ENCODE measurements around the gene BARHL2. TPM values are rescaled to one million over a fixed set of nuclear protein-coding genes. Genes with fewer than 3 reads are reported as not detected.

The BARHL2 gene
- total RNA-seq, 4 donors from 2014 or later, result not detected

DNA sequence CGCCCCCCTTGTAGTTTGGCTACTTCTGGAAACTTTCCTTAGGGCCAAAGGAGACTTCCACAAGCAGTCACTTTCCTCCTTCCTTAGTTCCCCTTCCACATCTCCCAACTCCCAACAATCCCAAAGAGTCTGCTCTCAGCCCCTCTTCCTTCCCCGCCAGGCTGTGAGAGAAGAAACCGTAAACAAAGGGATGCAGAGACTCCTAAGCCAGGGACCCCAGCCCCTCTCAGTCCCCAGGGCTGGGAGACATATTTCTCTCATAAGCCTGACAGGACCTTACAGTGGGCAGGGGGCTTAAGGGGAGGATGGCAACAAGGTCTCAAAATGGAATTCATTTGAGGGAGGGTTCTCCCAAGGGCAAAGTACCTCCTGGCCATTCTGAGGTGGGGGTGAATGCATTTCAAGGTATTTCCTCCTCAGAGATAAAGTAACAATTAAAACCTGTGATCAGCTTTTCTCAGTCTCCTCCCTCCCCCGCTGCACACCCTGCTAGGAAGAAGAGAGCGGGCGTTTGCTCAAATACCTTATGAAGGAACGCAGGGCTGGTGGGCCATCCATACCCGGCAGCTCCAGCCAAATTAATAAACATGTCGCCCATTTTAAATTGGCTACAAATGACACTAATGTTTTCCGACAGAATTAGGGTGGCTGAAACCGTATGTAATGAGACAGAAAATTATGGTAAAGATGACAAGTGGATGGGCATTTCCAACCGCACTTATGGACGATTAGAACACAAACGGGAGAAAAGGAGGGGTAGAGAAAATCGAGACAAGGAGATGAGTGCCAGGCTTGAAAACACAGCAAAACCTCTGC lies 4.0 kb downstream of the BARHL2 start:
- DNase-seq, result no peak
- intact Hi-C loops (cut with DNase I), result no loop called here
- Histone ChIP-seq H3K27me3 (peaks cover 17 to 100% (median 52%) of the 10 kb centered on the region in 4 donors), H3K36me3 (no peaks in the 10 kb centered on the region), H3K4me3 (no peak overlapping the region), H3K27ac (no peak overlapping the region), H3K9me3 (no peaks in the 10 kb centered on the region), H3K4me1 (peaks cover under 1 to 35% (median 11%) of the 10 kb centered on the region in 3 donors)
- TF ChIP-seq CTCF (IDR thresholded peaks at IDR 0.05) (no peak), POLR2A (IDR thresholded peaks at IDR 0.05) (no peak)
- 5 to 10% methylated on average over 14 to 15 of the region's 15 CpGs for WGBS, 2 donors

DNA sequence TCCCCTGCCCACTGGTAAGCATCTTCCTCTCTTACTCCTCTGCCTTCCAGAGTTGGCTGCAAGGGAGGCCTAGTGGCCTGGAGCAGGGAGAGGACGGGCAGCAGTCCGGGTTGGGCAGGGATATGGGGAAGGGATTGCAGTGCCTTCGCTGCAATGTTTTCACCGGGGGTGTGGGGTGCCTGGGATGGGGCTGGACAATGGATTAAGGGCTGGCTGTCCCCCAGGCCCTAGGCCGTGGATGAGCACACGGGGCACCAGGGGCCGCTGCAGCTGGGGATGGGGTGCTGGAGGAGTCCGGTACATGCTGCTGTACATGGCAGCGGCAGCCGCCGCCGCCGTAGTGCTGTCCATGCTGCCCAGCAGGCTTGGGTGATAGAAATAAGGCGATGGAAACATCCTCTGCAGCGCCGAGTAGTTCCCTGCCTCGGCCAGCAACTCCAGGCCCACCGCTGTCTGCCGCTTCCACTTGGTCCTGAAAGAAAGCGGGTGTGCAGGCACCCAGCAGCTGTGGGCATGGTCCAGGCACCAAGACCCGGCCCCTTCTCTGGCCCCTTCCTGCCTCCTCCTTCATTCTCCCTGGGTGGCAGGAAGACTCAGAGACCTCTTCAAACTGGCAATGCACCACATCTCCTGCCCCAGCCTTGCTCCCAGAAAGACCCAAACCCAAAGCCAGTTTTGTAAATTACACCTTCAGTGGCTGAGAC lies 4.8 kb downstream of the BARHL2 start:
- Histone ChIP-seq H3K27ac (no peak overlapping the region), H3K4me1 (peaks cover 0 to 30% (median 9%) of the 10 kb centered on the region in 3 donors), H3K27me3 (peaks cover 13 to 100% (median 58%) of the 10 kb centered on the region in 4 donors), H3K4me3 (no peak overlapping the region), H3K9me3 (no peaks in the 10 kb centered on the region), H3K36me3 (no peaks in the 10 kb centered on the region)
- TF ChIP-seq POLR2A (IDR thresholded peaks at IDR 0.05), result no peak
- TF ChIP-seq CTCF (IDR thresholded peaks at IDR 0.05), result no peak
- DNase-seq, result no peak
- intact Hi-C loops (cut with DNase I), result no loop called here
- WGBS, 2 donors, result 0 to 28% methylated on average over 2 to 4 of the region's 21 CpGs

DNA sequence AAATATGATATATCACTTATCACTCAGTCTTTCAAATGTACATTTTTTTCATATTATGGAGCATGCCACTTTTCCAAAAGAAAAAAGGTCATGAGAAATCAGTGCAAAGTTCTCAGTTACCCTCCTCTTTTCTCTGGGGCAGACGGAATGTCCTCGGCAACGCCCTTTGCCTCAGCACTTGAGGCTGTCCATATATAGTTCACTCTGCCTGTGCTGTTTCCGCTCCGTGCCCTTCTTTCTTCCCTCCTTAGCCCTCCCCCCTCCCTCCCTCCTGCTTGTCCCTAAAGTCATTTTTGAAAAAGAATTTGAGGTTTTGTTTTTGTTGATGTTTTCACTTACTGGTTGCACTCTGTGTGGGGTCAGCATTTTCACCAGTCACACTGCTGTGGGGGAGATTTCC lies 5.4 kb downstream of the BARHL2 start:
- Histone ChIP-seq H3K4me3 (no peak overlapping the region), H3K27me3 (peaks cover 9 to 100% (median 59%) of the 10 kb centered on the region in 4 donors), H3K27ac (no peak overlapping the region), H3K4me1 (peaks cover 0 to 30% (median 15%) of the 10 kb centered on the region in 3 donors), H3K9me3 (no peaks in the 10 kb centered on the region), H3K36me3 (no peaks in the 10 kb centered on the region)
- 9 to 18% methylated on average over 5 of the region's 5 CpGs for WGBS, 2 donors
- DNase-seq, result no peak
- TF ChIP-seq POLR2A (IDR thresholded peaks at IDR 0.05) (no peak), CTCF (IDR thresholded peaks at IDR 0.05) (no peak)
- intact Hi-C loops (cut with DNase I), result no loop called here

DNA sequence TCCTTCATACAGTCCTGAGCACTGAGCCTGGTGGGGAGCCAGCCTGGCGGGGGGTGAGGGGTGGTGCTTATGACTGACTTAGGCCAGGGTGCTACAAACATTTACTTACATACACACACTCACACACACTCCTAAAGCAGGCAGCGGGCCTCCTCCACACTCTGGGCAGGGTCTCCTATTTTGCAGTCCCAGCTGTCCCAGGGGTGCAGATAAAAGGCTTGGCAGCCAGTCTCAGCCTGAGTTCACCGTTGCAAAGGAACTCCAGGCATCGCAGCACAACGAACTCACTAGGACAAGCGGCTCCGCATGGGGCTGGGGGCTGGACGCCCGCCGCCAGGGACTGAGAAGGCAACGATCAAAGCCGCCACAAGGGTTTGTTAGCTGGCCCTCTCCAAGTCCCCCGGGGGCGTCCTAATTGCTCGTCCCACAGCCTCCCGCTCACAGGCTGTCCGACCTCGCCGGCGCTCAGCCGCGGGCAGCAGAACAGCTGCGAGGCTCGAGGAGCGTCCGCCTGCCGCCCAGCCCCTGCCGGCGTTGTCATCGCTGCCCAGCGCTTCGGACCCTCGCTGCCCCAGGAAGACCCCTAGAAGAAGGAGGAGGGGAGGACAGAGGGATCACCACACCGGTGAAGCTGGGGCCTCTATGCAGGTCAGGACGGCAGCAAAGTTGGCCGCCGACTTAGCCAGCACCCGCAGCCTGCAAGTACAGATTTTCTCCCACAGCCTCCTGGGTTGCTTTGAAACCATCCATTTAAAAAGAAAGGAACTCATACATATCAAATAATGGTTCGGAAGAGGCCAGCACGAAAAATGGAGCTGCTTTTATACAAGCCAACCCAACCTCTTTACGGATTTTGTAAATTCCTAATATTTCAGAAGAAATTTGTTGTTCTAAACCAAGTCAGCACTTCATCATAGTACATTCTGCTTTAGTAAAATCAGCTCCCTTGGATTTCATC lies 6.2 kb downstream of the BARHL2 start:
- Histone ChIP-seq H3K27me3 (peaks cover 11 to 100% (median 59%) of the 10 kb centered on the region in 4 donors), H3K9me3 (no peaks in the 10 kb centered on the region), H3K36me3 (no peaks in the 10 kb centered on the region), H3K4me3 (no peak overlapping the region), H3K27ac (no peak overlapping the region), H3K4me1 (peaks cover 0 to 32% (median 16%) of the 10 kb centered on the region in 3 donors)
- intact Hi-C loops (cut with DNase I), result no loop called here
- TF ChIP-seq CTCF (IDR thresholded peaks at IDR 0.05) (no peak), POLR2A (IDR thresholded peaks at IDR 0.05) (no peak)
- 2 to 8% methylated on average over 8 to 10 of the region's 41 CpGs for WGBS, 2 donors
- DNase-seq, result no peak
